GM12801 (cell line): ENCODE measurements around the gene COG1.

Experiments used
- CTCF ChIP-seq: IDR thresholded peaks from one replicate; pipeline ENCODE4 v1.5.1; 2011; ENCODE audit warnings: control low read depth; ENCODE audit not compliant: insufficient read length; ENCODE audit errors: extremely low read depth

Gene COG1

GRCh38 chr17:73209436-73209835 lies 16.6 kb downstream of the COG1 start:
- TF ChIP-seq CTCF, result no peak

- TF ChIP-seq CTCF, result no peak
Observed at GRCh38 chr17:73210002-73210678, 17.3 kb downstream of the COG1 start.

- TF ChIP-seq CTCF, result no peak
Observed at GRCh38 chr17:73211745-73212144, 18.9 kb downstream of the COG1 start.

- no peak for TF ChIP-seq CTCF
Observed at GRCh38 chr17:73214008-73214407, 21.2 kb downstream of the COG1 start.

- TF ChIP-seq CTCF, result no peak
Observed at GRCh38 chr17:73214851-73215250, 22.0 kb downstream of the COG1 start.

- TF ChIP-seq CTCF, result no peak
Observed at GRCh38 chr17:73215447-73215846, 22.6 kb downstream of the COG1 start.

- TF ChIP-seq CTCF, result no peak
Observed at GRCh38 chr17:73223626-73224230, 30.9 kb downstream of the COG1 start.

GRCh38 chr17:73224237-73224636 lies 31.4 kb downstream of the COG1 start:
- no peak for TF ChIP-seq CTCF
